PC-9 (cell line): ENCODE results near the gene KREMEN1.

Experiments used
- CTCF ChIP-seq: fragments of 200-600 bp; sonication (generic); conservative IDR thresholded peaks from 2 replicates; pipeline ENCODE4 v1.6.1; 2017; ENCODE audit warnings: mixed run types, antibody characterized with exemption, mild to moderate bottlenecking, moderate library complexity
- EZH2 ChIP-seq: fragments of 200-600 bp; sonication (generic); IDR thresholded peaks from 2 replicates; pipeline ENCODE4 v1.8.0; 2017; ENCODE audit warnings: antibody characterized with exemption, low read depth

- no peak for TF ChIP-seq CTCF
- no peak for TF ChIP-seq EZH2
Observed at GRCh38 chr22:29053048-29053702, 19.7 kb upstream of the KREMEN1 start.
